ENCODE results near the gene FBXW11. TPM values are rescaled to one million over a fixed set of nuclear protein-coding genes. Genes with fewer than 3 reads are reported as not detected.

FBXW11 gene
- polyA plus RNA-seq, 1 donor (not counting 4 experiments of a cell fraction or from before 2014, with no cell fraction given), result 48.4 TPM

- no peaks in the 10 kb centered on the region for H3K79me2 ChIP-seq (ENCODE audit: control insufficient read depth, insufficient read depth, low read length)
- DNase-seq (ENCODE audit: low read depth, low spot score) (no peak), FAIRE-seq (no peak)
- dilution Hi-C loops (cut with MboI; ENCODE audit: extremely low pct_ligation_motif_present, low sequenced_read_pairs), result no loop called here
- H3K4me1 ChIP-seq (ENCODE audit: control insufficient read depth, extremely low read depth, insufficient read depth, low read length), result no peaks in the 10 kb centered on the region
- peaks cover 6 to 17% of the 10 kb centered on the region in 2 experiments for H3K36me3 ChIP-seq (ENCODE audit: control insufficient read depth in 2 of 2, extremely low read depth in 1 of 2, insufficient read depth in 2 of 2, low read length in 2 of 2)
- H2AFZ ChIP-seq (ENCODE audit: control insufficient read depth, low read length), result no peak overlapping the region
- no peaks in the 10 kb centered on the region for H3K9me3 ChIP-seq (ENCODE audit: control insufficient read depth, low read depth, low read length)
- TF ChIP-seq, protein P1, sequence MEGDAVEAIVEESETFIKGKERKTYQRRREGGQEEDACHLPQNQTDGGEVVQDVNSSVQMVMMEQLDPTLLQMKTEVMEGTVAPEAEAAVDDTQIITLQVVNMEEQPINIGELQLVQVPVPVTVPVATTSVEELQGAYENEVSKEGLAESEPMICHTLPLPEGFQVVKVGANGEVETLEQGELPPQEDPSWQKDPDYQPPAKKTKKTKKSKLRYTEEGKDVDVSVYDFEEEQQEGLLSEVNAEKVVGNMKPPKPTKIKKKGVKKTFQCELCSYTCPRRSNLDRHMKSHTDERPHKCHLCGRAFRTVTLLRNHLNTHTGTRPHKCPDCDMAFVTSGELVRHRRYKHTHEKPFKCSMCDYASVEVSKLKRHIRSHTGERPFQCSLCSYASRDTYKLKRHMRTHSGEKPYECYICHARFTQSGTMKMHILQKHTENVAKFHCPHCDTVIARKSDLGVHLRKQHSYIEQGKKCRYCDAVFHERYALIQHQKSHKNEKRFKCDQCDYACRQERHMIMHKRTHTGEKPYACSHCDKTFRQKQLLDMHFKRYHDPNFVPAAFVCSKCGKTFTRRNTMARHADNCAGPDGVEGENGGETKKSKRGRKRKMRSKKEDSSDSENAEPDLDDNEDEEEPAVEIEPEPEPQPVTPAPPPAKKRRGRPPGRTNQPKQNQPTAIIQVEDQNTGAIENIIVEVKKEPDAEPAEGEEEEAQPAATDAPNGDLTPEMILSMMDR (optimal IDR thresholded peaks at IDR 0.05 in 1 of 3, IDR thresholded peaks at IDR 0.05 in 1 of 3, conservative IDR thresholded peaks at IDR 0.05 in 1 of 3; ENCODE audit: extremely low read depth in 1 of 3, insufficient read depth in 2 of 3, low read length in 3 of 3), result no peak
- TF ChIP-seq EZH2 (IDR thresholded peaks at IDR 0.05; ENCODE audit: low read length), result no peak
- no peak overlapping the region for H3K9ac ChIP-seq (ENCODE audit: control insufficient read depth, extremely low read depth, insufficient read depth, low read length)
- H4K20me1 ChIP-seq (ENCODE audit: control insufficient read depth, extremely low read depth, insufficient read depth, low read length), result no peaks in the 10 kb centered on the region
- H3K4me2 ChIP-seq (ENCODE audit: control insufficient read depth, extremely low read depth, insufficient read depth, low read depth, low read length), result no peak overlapping the region
- no peaks in the 10 kb centered on the region for H3K9me1 ChIP-seq (ENCODE audit: control insufficient read depth, extremely low read depth, insufficient read depth, low read length)
- H3K27ac ChIP-seq (ENCODE audit: control insufficient read depth, insufficient read depth, low read length), result no peak overlapping the region
- H3K4me3 ChIP-seq (ENCODE audit: control insufficient read depth in 2 of 3, extremely low read depth in 1 of 3, insufficient read depth in 2 of 3, low read depth in 1 of 3, low read length in 3 of 3), result no peak overlapping the region
- H3K27me3 ChIP-seq (ENCODE audit: control insufficient read depth, extremely low read depth, insufficient read depth, low read length), result no peaks in the 10 kb centered on the region
These were observed 136.5 kb downstream of the FBXW11 start for GRCh38 chr5:171869956-171870355.

DNA sequence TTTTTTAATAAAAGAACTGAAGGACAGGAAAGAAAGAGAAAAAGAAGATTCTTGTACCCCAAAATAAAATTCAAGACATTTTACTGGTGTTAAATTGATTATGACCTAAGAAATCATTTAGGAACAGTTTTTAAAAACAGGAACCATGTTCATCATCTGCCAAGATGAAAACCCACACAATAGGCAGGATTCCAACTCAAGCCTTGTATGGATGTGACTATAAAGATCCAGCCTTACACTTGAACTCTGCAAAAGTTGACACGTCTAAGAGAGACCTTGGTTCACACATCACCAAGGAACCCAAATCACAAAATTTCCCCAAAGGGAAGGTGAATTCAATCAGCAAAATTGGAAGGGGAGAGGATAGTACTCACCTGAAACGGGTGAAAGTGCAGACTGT, 138.2 kb downstream of the FBXW11 start:
- Histone ChIP-seq H3K36me3 (ENCODE audit: control insufficient read depth in 2 of 2, extremely low read depth in 1 of 2, insufficient read depth in 2 of 2, low read length in 2 of 2) (peaks cover 6 to 16% of the 10 kb centered on the region in 2 experiments), H3K27me3 (ENCODE audit: control insufficient read depth, extremely low read depth, insufficient read depth, low read length) (no peaks in the 10 kb centered on the region), H3K9ac (ENCODE audit: control insufficient read depth, extremely low read depth, insufficient read depth, low read length) (no peak overlapping the region), H4K20me1 (ENCODE audit: control insufficient read depth, extremely low read depth, insufficient read depth, low read length) (no peaks in the 10 kb centered on the region), H3K27ac (ENCODE audit: control insufficient read depth, insufficient read depth, low read length) (no peak overlapping the region), H3K4me2 (ENCODE audit: control insufficient read depth, extremely low read depth, insufficient read depth, low read depth, low read length) (no peak overlapping the region), H3K4me3 (ENCODE audit: control insufficient read depth in 2 of 3, extremely low read depth in 1 of 3, insufficient read depth in 2 of 3, low read depth in 1 of 3, low read length in 3 of 3) (no peak overlapping the region), H2AFZ (ENCODE audit: control insufficient read depth, low read length) (no peak overlapping the region), H3K79me2 (ENCODE audit: control insufficient read depth, insufficient read depth, low read length) (no peaks in the 10 kb centered on the region), H3K9me3 (ENCODE audit: control insufficient read depth, low read depth, low read length) (no peaks in the 10 kb centered on the region), H3K4me1 (ENCODE audit: control insufficient read depth, extremely low read depth, insufficient read depth, low read length) (peaks cover 10% of the 10 kb centered on the region), H3K9me1 (ENCODE audit: control insufficient read depth, extremely low read depth, insufficient read depth, low read length) (no peaks in the 10 kb centered on the region)
- FAIRE-seq, result no peak
- TF ChIP-seq, protein P1 (optimal IDR thresholded peaks at IDR 0.05 in 1 of 3, IDR thresholded peaks at IDR 0.05 in 1 of 3, conservative IDR thresholded peaks at IDR 0.05 in 1 of 3; ENCODE audit: extremely low read depth in 1 of 3, insufficient read depth in 2 of 3, low read length in 3 of 3), result no peak
- no peak for TF ChIP-seq EZH2 (IDR thresholded peaks at IDR 0.05; ENCODE audit: low read length)
- dilution Hi-C loops (cut with MboI; ENCODE audit: extremely low pct_ligation_motif_present, low sequenced_read_pairs), result no loop called here
- no peak for DNase-seq (ENCODE audit: low read depth, low spot score)

Measured in keratinocyte (primary cell).